HG02970 (cell line): ENCODE measurements around the gene EID3.
A peak's percentile ranks its signal among the peaks of the same experiment; 100 is the strongest.
"Not testable (repeated sequence)": the region's sequence is repeated elsewhere in the genome, so short reads cannot be mapped to it uniquely, and the experiment has no call there.

Experiments used
- ATAC-seq: cut with Tn5 transposase; IDR thresholded peaks from one replicate; pipeline ENCODE4 v1.9.1; 2021; ENCODE audit warnings: mild to moderate bottlenecking, moderate library complexity, moderate number of reproducible peaks; ENCODE audit not compliant: unreplicated experiment, low FRiP score

Gene EID3

GRCh38 chr12:104288635-104289274 lies 14.8 kb upstream of the EID3 start:
- peak; percentile 47 for ATAC-seq

- no peak for ATAC-seq
Observed at GRCh38 chr12:104290320-104290719, 13.2 kb upstream of the EID3 start.

- ATAC-seq: no peak
Observed at GRCh38 chr12:104290855-104291254, 12.7 kb upstream of the EID3 start.

GRCh38 chr12:104291867-104292524 lies 11.5 kb upstream of the EID3 start:
- no peak for ATAC-seq

GRCh38 chr12:104292872-104293794 lies 10.4 kb upstream of the EID3 start:
- no peak for ATAC-seq

- not testable (repeated sequence) for ATAC-seq
Observed at GRCh38 chr12:104294158-104294859, 9.2 kb upstream of the EID3 start.

GRCh38 chr12:104294927-104295668 lies 8.4 kb upstream of the EID3 start:
- ATAC-seq: no peak

- ATAC-seq: no peak
Observed at GRCh38 chr12:104295954-104296353, 7.6 kb upstream of the EID3 start.

- ATAC-seq: no peak
Observed at GRCh38 chr12:104296718-104297117, 6.8 kb upstream of the EID3 start.

- ATAC-seq: no peak
Observed at GRCh38 chr12:104297477-104298113, 5.9 kb upstream of the EID3 start.

GRCh38 chr12:104299842-104300481 lies 3.6 kb upstream of the EID3 start:
- ATAC-seq: no peak

GRCh38 chr12:104304261-104305009 lies 896 bp downstream of the EID3 start:
- no peak for ATAC-seq

- ATAC-seq: no peak
Observed at GRCh38 chr12:104305349-104305748, 1.8 kb downstream of the EID3 start.

- no peak for ATAC-seq
Observed at GRCh38 chr12:104306376-104306775, 2.8 kb downstream of the EID3 start.

- no peak for ATAC-seq
Observed at GRCh38 chr12:104306943-104307654, 3.6 kb downstream of the EID3 start.

- ATAC-seq: no peak
Observed at GRCh38 chr12:104307655-104308000, 4.1 kb downstream of the EID3 start.

- ATAC-seq: no peak
Observed at GRCh38 chr12:104309446-104309993, 6.0 kb downstream of the EID3 start.
